AG10803 (cell line): Measurements from ENCODE around the gene LDLRAD4.

Source experiments
- DNase-seq: peaks from one replicate; pipeline ENCODE4 v3.0.0; 2010; ENCODE audit warnings: low read depth
- H3K4me3 ChIP-seq: 2 replicates; pipeline ENCODE4 v1.5.1; 2011; ENCODE audit warnings: mild to moderate bottlenecking, low read length, control low read depth
- TF ChIP-seq, protein P1 (sequence below): conservative IDR thresholded peaks from 2 replicates; pipeline ENCODE4 v1.5.1; 2011; ENCODE audit warnings: mild to moderate bottlenecking, low read length, control low read depth, inconsistent platforms

LDLRAD4 gene

DNA sequence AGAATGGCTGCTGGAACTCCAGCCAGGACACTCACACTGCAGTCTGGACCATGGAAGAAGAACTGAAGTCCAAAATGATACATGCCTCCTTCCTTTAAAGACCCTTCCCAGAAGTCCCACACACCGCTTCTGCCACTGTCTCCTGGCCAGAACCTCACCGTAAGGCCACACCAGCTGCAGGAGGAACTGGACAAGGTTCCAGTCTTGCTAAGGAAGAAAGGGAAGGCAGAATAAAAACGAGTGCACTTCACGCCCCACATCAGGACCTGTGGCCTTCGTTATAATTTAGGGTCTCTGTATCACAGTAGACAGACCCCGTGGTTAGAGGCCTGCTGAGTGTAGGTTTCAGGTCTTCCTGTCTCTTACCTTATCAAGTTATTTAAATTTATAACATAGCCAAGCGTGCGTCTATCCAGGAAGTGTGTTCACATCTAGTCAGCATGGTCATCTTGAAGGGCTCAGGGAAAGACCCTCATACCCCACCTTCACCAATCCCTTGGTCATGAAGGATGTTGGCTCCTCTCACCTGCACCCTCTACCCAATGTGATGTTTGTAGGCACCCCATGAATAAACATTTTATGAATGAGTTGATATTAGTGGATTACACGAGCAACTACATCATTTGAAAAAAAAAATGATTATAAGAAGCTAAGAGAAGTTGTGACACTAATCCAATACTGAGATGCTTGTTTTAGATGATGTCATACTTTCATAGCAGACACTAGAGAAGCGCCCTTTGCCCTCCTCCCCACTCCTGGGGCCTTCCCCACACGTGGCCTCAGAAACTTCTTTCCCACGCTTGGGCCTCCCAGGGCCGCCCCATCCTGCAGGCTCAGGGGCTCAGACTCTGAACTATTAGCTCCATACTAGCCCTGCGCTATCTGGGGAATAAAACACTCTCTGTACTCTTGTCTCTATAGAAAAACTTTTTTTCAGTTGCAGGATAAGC is 350.2 kb downstream of the LDLRAD4 start:
- DNase-seq: no peak
- no peak overlapping the region for H3K4me3 ChIP-seq
- TF ChIP-seq, protein P1, sequence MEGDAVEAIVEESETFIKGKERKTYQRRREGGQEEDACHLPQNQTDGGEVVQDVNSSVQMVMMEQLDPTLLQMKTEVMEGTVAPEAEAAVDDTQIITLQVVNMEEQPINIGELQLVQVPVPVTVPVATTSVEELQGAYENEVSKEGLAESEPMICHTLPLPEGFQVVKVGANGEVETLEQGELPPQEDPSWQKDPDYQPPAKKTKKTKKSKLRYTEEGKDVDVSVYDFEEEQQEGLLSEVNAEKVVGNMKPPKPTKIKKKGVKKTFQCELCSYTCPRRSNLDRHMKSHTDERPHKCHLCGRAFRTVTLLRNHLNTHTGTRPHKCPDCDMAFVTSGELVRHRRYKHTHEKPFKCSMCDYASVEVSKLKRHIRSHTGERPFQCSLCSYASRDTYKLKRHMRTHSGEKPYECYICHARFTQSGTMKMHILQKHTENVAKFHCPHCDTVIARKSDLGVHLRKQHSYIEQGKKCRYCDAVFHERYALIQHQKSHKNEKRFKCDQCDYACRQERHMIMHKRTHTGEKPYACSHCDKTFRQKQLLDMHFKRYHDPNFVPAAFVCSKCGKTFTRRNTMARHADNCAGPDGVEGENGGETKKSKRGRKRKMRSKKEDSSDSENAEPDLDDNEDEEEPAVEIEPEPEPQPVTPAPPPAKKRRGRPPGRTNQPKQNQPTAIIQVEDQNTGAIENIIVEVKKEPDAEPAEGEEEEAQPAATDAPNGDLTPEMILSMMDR: no peak

DNA sequence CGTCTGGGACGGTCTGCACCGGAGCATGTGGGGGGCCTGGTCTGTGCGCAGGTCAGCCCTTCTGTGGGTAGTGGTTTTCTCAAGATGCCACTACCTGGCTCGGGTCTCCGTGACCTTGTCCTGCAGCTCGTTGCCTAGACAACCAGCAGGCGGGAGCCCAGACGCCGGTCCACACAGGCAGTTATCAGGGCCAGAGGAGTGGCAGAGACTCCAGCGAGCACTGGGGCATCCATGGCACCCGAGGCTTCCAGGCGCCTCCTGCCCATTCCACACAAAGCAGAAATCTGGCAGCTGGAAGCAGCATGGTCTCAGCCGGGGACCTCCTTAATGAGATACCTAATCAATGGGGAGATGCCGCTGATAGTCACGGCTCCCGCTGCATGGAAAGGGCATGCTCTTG is 351.7 kb downstream of the LDLRAD4 start:
- no peak for DNase-seq
- TF ChIP-seq, protein P1: no peak
- H3K4me3 ChIP-seq: no peak overlapping the region

DNA sequence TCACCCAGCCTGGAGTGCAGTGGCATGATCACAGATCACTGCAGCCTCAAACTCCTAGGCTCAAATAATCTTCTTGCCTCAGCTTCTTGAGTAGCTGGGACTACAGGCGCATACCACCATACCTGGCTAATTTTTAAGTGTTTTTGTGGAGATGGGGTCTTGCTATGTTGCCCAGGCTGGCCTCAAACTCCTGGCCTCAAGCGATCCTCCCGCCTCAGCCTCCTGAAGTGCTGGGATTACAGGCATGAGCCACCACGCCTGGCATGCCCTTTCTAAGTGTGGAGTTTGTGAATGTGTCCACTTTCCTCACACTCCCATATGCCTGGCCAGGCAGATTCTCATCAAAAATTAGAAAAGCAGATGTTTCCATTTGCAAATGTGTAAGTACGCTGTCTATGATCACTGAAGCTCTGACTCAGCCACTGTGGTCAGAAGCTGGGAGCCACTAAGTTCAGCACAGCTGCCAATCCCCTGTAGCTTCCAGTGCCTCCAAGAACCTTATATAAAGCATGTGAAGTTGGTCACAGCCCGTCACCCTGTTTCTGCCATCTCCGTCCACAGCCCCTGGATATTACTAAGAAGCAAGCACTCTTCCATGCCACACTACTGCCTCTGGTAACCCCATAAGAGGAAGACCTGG is 352.4 kb downstream of the LDLRAD4 start:
- DNase-seq: peak; percentile 87
- no peak overlapping the region for H3K4me3 ChIP-seq
- TF ChIP-seq, protein P1: no peak

DNA sequence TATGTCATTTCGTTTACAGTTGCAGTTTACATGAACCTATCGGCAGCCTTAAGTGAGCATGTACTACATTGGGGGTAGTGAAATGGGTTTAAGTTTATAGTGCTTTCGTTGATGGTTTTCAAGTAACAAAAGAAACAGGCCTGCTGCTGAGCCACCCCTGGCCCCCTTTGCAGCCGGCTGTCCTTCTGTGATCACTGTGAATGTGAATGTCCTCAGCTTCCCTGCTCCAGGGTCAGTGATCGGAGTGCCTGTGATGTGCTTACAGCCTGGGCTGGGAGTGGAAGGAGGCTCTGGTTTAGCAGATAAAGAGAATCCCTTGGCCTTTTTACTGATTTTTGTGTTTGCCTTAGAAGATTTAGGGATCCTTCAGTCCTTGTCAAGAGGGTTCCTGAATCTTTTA is 353.6 kb downstream of the LDLRAD4 start:
- no peak overlapping the region for H3K4me3 ChIP-seq
- DNase-seq: no peak
- TF ChIP-seq, protein P1: no peak

DNA sequence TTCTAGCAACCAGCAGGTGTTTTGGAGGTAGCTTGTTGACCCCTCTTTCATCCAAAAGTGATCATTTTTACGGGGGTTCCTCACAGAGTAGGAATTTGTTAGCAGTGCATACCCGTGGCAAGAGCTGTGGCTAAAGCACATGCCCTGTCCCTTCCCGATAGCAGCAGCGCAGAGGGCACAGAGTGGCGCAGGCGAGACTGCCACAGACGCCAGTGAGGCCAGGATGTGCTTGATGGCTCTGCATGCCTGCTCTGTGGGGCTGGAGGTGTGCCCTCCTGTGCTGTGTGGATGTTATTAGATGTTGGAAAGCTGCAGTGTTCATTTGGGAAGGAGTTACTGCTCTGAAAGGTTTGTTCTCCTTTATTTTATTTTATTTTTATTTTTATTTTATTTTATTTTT is 354.2 kb downstream of the LDLRAD4 start:
- no peak for DNase-seq

DNA sequence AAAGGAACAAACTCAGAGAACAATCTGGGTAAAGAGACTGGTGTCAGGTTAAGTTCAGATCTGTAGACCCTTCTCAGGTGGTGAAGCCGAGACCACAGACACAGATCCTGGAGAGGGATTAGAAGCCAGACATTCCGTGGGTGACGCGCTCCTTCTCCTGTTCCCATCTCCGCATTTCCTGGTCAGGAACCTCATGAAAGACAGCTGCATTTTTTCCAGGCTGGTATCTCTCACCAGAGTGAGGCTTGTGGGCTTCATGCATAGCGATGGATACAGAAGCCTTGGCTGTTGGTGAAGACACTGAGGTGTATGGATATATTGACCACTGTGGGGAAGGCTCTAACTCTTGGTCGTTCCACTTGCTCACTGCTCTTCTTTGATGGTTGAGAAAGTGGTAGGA is 355.2 kb downstream of the LDLRAD4 start:
- no peak for DNase-seq
- TF ChIP-seq, protein P1: no peak

More for the DNA sequence above, 354.2 kb downstream of the LDLRAD4 start:
- H3K4me3 ChIP-seq: no peak overlapping the region
- TF ChIP-seq, protein P1: no peak

DNA sequence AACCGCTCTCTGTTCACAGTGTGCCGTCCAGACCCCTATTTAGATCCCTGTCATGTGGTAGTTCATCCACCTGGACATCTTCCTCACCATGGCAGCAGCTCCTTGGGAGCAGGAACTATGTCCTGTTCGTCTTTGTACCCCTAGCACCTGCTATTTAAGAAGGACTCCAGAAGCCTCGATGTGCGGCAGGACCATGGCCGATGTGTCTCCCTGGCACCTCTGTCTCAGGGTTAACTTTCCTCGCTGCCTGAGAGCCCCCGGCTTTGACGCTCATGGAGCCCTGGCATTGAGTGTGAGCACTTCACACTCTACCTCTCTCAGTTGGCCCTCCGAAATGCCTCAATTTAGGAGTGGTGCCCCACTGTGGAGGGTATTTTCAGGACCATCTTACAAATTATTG is 355.8 kb downstream of the LDLRAD4 start:
- DNase-seq: no peak
- H3K4me3 ChIP-seq: no peak overlapping the region
- TF ChIP-seq, protein P1: no peak

More for the DNA sequence above, 355.2 kb downstream of the LDLRAD4 start:
- no peak overlapping the region for H3K4me3 ChIP-seq
